SKM-1 treated with dmso at 0.1 percent for 144 hours (cell line): ENCODE results near the gene JTB.

ENCODE experiments used
- DNase-seq: peaks from one replicate; lab custom pipeline; 2025; ENCODE audit not compliant: unreplicated experiment; lab: John Stamatoyannopoulos, UW

The JTB gene

DNA sequence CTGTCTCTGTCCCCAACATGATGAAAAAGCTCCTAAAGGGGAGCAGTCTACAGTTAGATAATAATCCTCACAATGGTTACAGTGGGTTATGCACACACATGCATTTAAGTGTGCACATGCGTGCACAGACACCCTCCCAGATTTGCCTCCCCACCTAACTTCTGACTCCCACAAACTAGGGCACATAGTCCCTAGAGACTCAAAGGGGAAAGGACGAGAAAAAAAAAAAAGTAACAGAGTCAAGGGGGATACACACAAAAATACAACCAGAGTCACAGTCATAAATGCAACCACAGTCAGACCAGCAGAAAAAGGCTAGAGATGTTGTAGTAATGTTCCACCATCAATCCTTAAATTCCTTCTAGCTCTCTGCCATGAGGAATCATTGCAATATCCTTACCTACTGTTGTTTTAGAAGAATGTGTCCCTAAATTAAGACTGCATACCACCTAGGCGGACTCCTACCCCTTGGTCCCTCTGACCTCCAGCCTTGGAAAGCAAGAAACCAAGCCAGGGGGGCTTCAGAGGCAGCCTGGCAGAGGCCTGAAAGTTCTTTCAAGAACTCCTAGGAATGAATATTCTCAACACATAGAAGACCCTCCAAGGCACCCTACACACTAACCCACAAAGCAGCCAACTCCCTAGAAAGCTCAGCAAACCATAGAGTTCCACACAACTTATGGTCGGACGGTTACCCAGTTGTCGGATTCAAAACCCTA lies 20.3 kb downstream of the JTB start:
- no peak for DNase-seq

GRCh38 chr1:153954826-153955225 lies 22.6 kb downstream of the JTB start:
- DNase-seq, result no peak

GRCh38 chr1:153953859-153954365 lies 23.6 kb downstream of the JTB start:
- no peak for DNase-seq

GRCh38 chr1:153951801-153952200 lies 25.7 kb downstream of the JTB start:
- DNase-seq, result no peak

DNA sequence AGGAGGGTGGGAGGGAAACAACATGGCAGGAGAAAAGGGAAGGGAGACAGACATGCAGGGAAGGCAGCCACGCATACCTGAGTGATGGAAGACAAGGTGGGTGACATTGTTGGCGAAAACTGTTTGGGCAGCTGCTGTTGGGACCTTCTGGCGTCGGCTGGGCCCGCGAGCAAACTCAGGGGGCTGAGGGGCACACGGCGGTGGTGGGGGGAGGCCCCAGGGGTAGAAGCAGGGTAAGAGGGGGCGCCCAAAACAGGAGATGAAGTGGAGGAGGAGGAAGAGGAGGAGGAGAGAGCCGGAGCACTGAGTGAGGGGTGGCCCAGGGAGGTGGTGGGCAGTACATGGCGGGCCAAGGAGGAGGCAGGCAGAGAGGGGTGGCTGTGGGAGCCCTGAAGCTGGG lies 26.3 kb downstream of the JTB start:
- DNase-seq, result no peak

DNA sequence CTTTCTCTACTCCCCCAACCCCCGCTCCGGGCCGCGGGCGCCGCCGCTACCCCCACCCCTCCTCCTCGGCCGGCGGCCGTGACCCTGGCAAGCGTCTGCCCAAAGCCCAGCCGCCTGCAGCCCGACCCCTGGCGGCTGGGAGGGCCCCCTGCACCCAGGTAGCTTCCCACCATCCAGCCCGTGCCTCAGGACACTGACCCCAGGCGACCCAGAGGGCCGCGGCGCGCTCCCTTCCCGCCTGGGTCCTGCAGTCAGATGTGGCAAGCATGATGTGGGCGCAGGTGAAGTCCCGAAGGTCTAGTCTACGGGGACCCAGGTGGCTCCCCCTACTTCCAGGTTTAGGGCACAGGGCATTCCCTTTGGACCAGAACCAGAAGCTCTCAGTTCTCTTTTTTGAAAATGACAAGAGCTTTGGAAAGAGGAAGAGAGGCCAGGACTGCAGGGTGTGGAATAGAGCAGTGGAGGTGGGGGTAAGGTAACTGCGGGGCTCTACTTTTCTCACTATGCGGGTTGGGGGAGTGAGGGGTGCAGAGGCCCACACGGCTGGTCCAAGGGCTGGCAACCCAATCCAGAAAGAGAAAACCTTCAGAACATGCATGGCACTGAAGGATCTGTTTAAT lies 30.7 kb downstream of the JTB start, which contains the start of gene DENND4B:
DENND4B (minus strand) TSS at position 97 of the 620 bp plus-strand sequence. CDS start 2,344 bp downstream, outside the sequence.
- DNase-seq, result peak; percentile 97

DNA sequence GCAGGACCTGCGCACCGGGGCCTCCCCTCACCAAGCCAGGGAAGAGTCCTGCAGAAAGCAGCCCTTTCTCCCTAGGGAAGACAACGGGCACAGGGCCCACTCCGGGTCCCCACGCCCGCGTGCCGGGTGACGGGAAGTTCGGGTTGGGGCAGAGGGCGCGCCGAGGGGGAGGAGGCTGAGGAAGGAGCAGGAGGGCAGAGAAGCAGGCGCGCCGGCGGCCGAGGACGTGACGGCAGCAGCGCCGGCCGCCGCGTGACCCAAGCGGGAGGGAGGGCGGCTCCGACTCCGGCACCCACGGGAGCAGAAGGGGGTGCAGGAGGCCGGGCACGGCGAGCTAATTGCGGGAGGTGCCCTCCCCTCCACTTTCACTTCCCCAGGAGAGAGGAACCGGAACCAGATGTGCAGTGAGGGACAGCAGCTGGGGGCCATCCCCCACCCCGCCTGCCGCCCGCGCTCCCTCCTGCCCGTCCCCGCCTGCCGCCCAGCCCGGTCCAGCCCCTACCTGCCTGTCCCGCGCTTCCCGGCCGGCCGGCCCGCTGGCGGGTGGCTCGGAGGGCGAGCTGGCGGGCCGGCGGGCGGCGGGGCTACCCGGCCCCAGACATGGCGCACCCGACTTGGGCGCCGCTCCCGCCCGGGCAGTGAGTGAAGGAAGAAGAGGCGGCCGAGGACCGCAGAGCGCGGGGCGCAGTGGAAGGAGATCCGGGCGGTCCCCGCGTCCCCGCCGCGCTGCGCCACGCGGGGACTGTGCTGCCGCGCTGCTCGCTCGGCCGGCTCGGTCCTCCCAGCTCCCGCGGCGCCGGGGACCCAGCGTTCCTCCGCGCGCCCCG lies 31.5 kb downstream of the JTB start:
- peak; percentile 99 for DNase-seq

GRCh38 chr1:153945131-153945794 lies 32.2 kb downstream of the JTB start:
- DNase-seq, result peak; percentile 97

DNA sequence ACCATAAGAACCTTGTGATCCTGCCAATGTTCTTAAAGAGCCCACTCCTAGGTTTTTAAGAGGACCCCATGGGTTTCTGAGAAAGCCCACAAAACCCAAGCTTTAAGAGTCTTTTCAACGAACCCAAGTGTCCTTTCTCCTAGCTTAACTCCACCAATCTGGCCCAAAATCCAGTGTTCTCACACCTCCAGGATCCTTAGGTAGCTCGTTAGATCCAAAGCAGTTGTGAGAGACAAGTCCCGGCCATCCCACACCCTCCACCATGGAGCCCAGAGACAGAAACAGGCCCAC lies 32.7 kb downstream of the JTB start:
- no peak for DNase-seq

DNA sequence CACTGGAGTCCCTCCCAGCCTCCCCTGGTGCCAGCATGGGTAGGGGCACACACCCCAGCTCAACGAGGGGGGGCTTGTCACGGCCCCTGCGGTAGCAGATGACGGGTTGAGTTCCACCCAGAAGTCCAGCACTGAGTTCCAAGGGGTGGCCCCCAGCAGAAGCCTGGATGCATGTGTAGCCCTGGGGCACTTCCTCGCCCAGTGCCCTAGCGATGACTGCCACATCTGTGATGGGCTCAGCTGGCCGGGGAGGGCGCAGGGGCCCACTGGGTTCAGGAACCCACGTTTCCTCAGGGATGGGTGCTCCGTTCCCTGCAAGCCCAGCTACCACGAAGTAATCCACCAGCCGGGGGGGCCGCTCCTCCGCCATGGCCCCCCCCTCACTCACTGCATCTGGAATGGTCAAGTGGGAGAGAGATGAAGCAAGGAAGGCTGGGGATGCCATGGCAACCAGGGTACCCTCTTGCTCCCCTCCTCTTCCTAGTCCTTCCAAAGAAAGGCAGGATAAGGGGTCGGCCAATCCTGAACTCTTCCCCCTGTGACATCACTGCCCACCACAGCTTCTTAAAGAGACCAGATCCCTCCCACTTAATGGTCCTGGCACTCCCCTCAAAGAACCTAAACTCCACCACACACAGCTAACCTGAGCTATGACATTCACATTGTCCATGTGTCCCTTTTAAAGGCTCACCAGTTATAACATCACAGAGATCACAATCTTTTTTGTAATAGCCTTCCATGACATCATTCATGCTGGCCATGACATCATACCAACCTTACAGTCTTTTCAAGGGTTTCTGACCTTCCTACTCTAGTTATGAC lies 33.3 kb downstream of the JTB start:
- peak; percentile 24 for DNase-seq

DNA sequence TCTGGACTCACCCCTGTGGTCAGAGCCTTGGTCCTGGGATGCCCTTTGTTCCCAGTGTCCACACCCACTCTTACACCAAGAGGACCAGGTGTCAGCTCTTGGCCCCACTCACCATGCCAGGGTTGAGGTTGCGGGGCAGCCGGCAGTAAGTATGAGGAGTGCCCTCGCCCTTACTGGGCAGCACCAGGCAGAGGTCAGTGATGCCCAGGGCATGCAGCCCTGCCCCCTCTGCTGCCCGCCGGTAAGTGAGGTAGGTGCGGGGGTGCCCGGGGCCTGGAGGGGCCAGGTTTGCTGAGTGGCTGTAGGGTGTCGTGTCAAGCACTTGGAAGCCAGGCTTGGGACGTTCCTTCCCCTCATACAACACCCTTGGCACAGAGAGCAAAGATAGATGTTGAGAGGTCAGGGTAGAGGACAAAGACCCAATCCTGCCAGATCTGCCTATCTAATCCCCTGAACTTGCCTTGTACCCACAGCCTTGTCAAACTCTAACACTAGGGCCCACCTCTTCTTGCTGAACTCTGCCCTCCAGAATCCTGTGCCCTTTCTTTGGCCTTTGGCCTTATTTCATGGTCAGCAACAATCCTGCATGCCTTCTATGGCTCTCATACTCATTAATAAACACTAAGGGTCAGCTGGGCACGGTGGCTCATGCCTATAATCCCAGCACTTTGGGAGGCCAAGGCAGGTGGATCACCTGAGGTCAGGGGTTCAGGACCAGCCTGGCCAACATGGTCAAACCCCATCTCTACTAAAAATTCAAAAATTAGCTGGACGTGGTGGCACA lies 34.5 kb downstream of the JTB start:
- no peak for DNase-seq

GRCh38 chr1:153941826-153942725 lies 35.4 kb downstream of the JTB start:
- no peak for DNase-seq

DNA sequence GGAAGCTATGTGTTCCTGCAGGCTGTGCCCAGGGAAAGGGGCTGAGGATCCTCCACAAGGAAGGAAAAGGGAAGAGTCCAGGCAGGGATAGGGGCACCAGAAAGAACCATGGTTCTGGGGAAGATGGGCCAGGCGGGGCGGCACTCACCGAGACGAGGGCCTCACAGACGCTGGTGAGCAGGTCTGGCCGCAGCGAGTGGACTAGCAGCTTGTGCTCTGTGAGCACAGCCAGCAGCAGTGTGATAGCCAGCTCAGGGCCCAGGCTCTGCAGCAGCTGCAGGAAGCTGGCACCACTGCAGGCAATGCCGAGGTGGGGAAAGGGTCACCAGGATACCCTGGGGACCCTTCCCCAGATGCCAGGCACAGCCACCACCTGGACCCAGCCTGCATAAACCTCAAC lies 36.7 kb downstream of the JTB start:
- DNase-seq, result no peak

DNA sequence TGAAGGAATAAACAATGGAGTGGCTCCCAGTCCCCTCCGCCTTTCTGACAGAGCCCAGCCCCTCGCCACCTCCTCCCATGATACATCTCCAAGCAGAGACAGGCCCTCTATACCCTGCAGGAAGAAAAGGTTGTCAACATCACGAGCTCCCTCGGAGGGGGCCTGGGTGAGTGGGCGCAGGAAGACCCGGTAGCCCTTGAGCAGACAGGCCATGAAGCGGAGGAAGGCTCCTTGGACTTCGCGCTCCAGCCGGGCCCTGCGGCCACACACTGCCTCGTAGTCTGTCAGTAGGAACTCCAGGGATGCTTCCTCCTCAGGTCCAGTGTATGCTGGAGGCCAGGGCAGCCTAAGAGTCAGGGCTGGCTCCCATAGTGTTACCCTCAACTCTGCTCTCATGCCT lies 38.0 kb downstream of the JTB start:
- no peak for DNase-seq

DNA sequence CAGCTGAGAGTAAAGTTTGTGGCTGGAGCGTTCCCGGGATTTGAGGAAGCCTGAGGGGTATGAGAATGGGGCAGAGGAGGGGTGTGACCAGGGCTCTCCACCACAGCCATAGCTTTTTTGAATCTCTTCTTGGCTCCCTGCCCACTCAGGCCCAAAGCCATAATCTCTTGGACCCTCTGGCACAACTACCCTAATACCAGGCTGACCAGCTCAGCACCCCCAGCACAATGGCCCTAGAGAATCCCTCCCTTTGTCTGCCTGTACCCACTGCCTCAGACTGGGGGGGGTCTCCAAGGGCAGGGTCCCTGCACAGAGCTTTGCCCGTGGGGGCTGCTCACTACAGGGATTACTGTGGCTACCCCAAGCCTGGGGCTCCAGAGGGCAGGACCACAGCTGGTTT lies 38.5 kb downstream of the JTB start:
- no peak for DNase-seq

GRCh38 chr1:153937331-153937730 lies 40.1 kb downstream of the JTB start:
- DNase-seq, result no peak

- no peak for DNase-seq
Measured at GRCh38 chr1:153936011-153936802, 41.3 kb downstream of the JTB start.

DNA sequence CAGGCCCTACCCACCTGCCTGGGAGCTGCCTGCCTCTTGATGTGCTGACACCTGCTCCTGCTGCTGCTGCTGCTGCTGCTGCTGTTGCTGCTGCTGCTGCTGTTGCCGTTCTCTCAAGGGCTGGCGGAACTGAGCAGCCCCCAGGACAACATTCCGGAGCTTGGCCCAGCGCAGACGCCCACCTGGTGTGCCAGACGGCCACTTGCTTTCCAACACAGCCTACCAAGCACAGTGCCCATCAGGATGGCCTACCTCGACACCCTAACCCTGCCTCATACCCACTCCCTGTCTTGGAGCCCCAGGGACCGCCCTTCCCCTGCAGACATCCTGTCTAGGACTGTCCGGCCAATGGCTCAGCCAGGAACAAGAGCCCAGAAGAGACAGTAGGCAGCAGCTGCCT lies 42.7 kb downstream of the JTB start:
- DNase-seq, result no peak
